Calu3 (cell line): ENCODE results near the gene KHDRBS2. TPM values are rescaled to one million over a fixed set of nuclear protein-coding genes. Genes with fewer than 3 reads are reported as not detected.

Source experiments
- BruUV-seq: library from RNA; stranded (reverse); fragments of 400-500 nt; replicated peaks from 2 replicates; lab custom pipeline; 2021; lab: Mats Ljungman, UMichigan
- CTCF ChIA-PET: fragments of 300-600 bp; sonication (Branson Sonifier 250); formaldehyde crosslinking; loops from one replicate; lab custom pipeline; 2022; ENCODE audit warnings: antibody characterized with exemption; lab: Charles Lee
- DNase-seq: peaks from one replicate; pipeline ENCODE4 v3.0.0; 2022
- H3K27ac Mint-ChIP-seq: one replicate; pipeline ENCODE4 v1.8.0; 2022; ENCODE audit warnings: mixed read lengths; ENCODE audit not compliant: unreplicated experiment
- H3K27me3 Mint-ChIP-seq: one replicate; pipeline ENCODE4 v1.8.0; 2022; ENCODE audit warnings: mixed read lengths; ENCODE audit not compliant: unreplicated experiment
- H3K36me3 Mint-ChIP-seq: one replicate; pipeline ENCODE4 v1.8.0; 2022; ENCODE audit warnings: mild to moderate bottlenecking, moderate library complexity, mixed read lengths; ENCODE audit not compliant: insufficient read depth, unreplicated experiment
- H3K4me1 Mint-ChIP-seq: one replicate; pipeline ENCODE4 v1.8.0; 2022; ENCODE audit warnings: mild to moderate bottlenecking, low read depth, mixed read lengths; ENCODE audit not compliant: unreplicated experiment
- H3K4me3 Mint-ChIP-seq: one replicate; pipeline ENCODE4 v1.8.0; 2022; ENCODE audit warnings: mild to moderate bottlenecking, low read depth, moderate library complexity, mixed read lengths; ENCODE audit not compliant: unreplicated experiment
- H3K9me3 Mint-ChIP-seq: one replicate; pipeline ENCODE4 v1.8.0; 2022; ENCODE audit warnings: low read depth, mixed read lengths; ENCODE audit not compliant: unreplicated experiment
- CTCF ChIP-seq: fragments of 200-600 bp; IDR thresholded peaks from one replicate; pipeline ENCODE4 v1.8.0; 2022; ENCODE audit warnings: antibody characterized with exemption; ENCODE audit not compliant: unreplicated experiment
- intact Hi-C: fragments of 100-400 bp; cut with micrococcal nuclease; formaldehyde crosslinking; loops from one replicate; pipeline ENCODE4 v1.10.0; 2022; ENCODE audit not compliant: unreplicated experiment
- total RNA-seq: library from RNA; stranded (reverse); gene quantifications from 2 replicates; pipeline ENCODE4 v1.2.3, GENCODE V29; 2022

KHDRBS2 gene
- total RNA-seq, 1 experiment from 2014 or later = not detected

GRCh38 chr6:61751986-61752385 is 534.0 kb downstream of the KHDRBS2 start:
- Mint-ChIP-seq H3K27me3 (no peaks in the 10 kb centered on the region), H3K36me3 (no peaks in the 10 kb centered on the region), H3K4me1 (no peaks in the 10 kb centered on the region), H3K27ac (no peak overlapping the region), H3K9me3 (peaks cover 10% of the 10 kb centered on the region), H3K4me3 (no peak overlapping the region)
- no peak for DNase-seq
- intact Hi-C loops = no loop called here
- no TSS peak for BruUV-seq
- CTCF ChIA-PET = interaction anchor here (0.6 kb wide), 2 partner anchors 9 to 240 kb away, joined by 3 read pairs; no protein-coding TSS in a partner anchor
- no peak for TF ChIP-seq CTCF

- no peaks in the 10 kb centered on the region for H3K4me1 Mint-ChIP-seq
- no peak overlapping the region for H3K4me3 Mint-ChIP-seq
- intact Hi-C loops = no loop called here
- no peaks in the 10 kb centered on the region for H3K36me3 Mint-ChIP-seq
- H3K27ac Mint-ChIP-seq = no peak overlapping the region
- DNase-seq = no peak
- no peaks in the 10 kb centered on the region for H3K27me3 Mint-ChIP-seq
- TF ChIP-seq CTCF = no peak
- H3K9me3 Mint-ChIP-seq = no peaks in the 10 kb centered on the region
- BruUV-seq = no TSS peak
- CTCF ChIA-PET = no interaction called here
These were observed 540.0 kb downstream of the KHDRBS2 start for GRCh38 chr6:61745994-61746393.

GRCh38 chr6:61711849-61712248 is 574.2 kb downstream of the KHDRBS2 start:
- intact Hi-C loops = no loop called here
- Mint-ChIP-seq H3K27me3 (no peaks in the 10 kb centered on the region), H3K36me3 (no peaks in the 10 kb centered on the region), H3K9me3 (peaks cover 8% of the 10 kb centered on the region), H3K4me3 (no peak overlapping the region), H3K4me1 (no peaks in the 10 kb centered on the region), H3K27ac (no peak overlapping the region)
- DNase-seq = no peak
- no peak for TF ChIP-seq CTCF
- BruUV-seq = no TSS peak
- CTCF ChIA-PET = no interaction called here

GRCh38 chr6:61688165-61688564 is 597.9 kb downstream of the KHDRBS2 start:
- H3K9me3 Mint-ChIP-seq = peaks cover 7% of the 10 kb centered on the region
- H3K4me1 Mint-ChIP-seq = no peaks in the 10 kb centered on the region
- no peak overlapping the region for H3K4me3 Mint-ChIP-seq
- CTCF ChIA-PET = no interaction called here
- no peaks in the 10 kb centered on the region for H3K27me3 Mint-ChIP-seq
- no peak for DNase-seq
- no peak overlapping the region for H3K27ac Mint-ChIP-seq
- BruUV-seq = no TSS peak
- intact Hi-C loops = no loop called here
- H3K36me3 Mint-ChIP-seq = no peaks in the 10 kb centered on the region
- no peak for TF ChIP-seq CTCF
